ENCODE measurements around the gene ORC4. TPM values are rescaled to one million over a fixed set of nuclear protein-coding genes. Genes with fewer than 3 reads are reported as not detected.
"Not testable (repeated sequence)": the region's sequence is repeated elsewhere in the genome, so short reads cannot be mapped to it uniquely, and the experiment has no call there.

The ORC4 gene
- total RNA-seq, 1 donor = 25.7 TPM

- H3K27me3 ChIP-seq (ENCODE audit: insufficient read depth, low read length) = no peaks in the 10 kb centered on the region
- no peak overlapping the region for H3K4me3 ChIP-seq (ENCODE audit: low read length)
- H3K9me3 ChIP-seq (ENCODE audit: low read depth, low read length) = no peaks in the 10 kb centered on the region
- no peaks in the 10 kb centered on the region for H3K4me1 ChIP-seq (ENCODE audit: insufficient read depth, low read length)
Measured at GRCh38 chr2:147998203-147998602, 22.3 kb downstream of the ORC4 start.

- H3K27me3 ChIP-seq (ENCODE audit: insufficient read depth, low read length) = no peaks in the 10 kb centered on the region
- no peak overlapping the region for H3K4me3 ChIP-seq (ENCODE audit: low read length)
- H3K4me1 ChIP-seq (ENCODE audit: insufficient read depth, low read length) = no peaks in the 10 kb centered on the region
- H3K9me3 ChIP-seq (ENCODE audit: low read depth, low read length) = no peaks in the 10 kb centered on the region
Measured at GRCh38 chr2:147996828-147997227, 23.7 kb downstream of the ORC4 start.

GRCh38 chr2:147994965-147995364 lies 25.6 kb downstream of the ORC4 start:
- H3K4me3 ChIP-seq (ENCODE audit: low read length); H3K4me1 ChIP-seq (ENCODE audit: insufficient read depth, low read length); H3K9me3 ChIP-seq (ENCODE audit: low read depth, low read length); H3K27me3 ChIP-seq (ENCODE audit: insufficient read depth, low read length): not testable (repeated sequence)

GRCh38 chr2:147989809-147990403 lies 30.6 kb downstream of the ORC4 start:
- H3K27me3 ChIP-seq (ENCODE audit: insufficient read depth, low read length) = no peaks in the 10 kb centered on the region
- H3K9me3 ChIP-seq (ENCODE audit: low read depth, low read length) = no peaks in the 10 kb centered on the region
- no peaks in the 10 kb centered on the region for H3K4me1 ChIP-seq (ENCODE audit: insufficient read depth, low read length)
- H3K4me3 ChIP-seq (ENCODE audit: low read length) = no peak overlapping the region

- no peak overlapping the region for H3K4me3 ChIP-seq (ENCODE audit: low read length)
- H3K9me3 ChIP-seq (ENCODE audit: low read depth, low read length) = no peaks in the 10 kb centered on the region
- H3K4me1 ChIP-seq (ENCODE audit: insufficient read depth, low read length) = no peaks in the 10 kb centered on the region
- no peaks in the 10 kb centered on the region for H3K27me3 ChIP-seq (ENCODE audit: insufficient read depth, low read length)
Measured at GRCh38 chr2:147989102-147989501, 31.4 kb downstream of the ORC4 start.

- Histone ChIP-seq H3K9me3 (ENCODE audit: low read depth, low read length) (no peaks in the 10 kb centered on the region), H3K4me1 (ENCODE audit: insufficient read depth, low read length) (peaks cover 4% of the 10 kb centered on the region), H3K4me3 (ENCODE audit: low read length) (no peak overlapping the region), H3K27me3 (ENCODE audit: insufficient read depth, low read length) (no peaks in the 10 kb centered on the region)
Measured at GRCh38 chr2:147980940-147981528, 39.5 kb downstream of the ORC4 start.

- H3K9me3 ChIP-seq (ENCODE audit: low read depth, low read length) = no peaks in the 10 kb centered on the region
- no peaks in the 10 kb centered on the region for H3K27me3 ChIP-seq (ENCODE audit: insufficient read depth, low read length)
- no peak overlapping the region for H3K4me3 ChIP-seq (ENCODE audit: low read length)
- peaks cover 4% of the 10 kb centered on the region for H3K4me1 ChIP-seq (ENCODE audit: insufficient read depth, low read length)
Measured at GRCh38 chr2:147977679-147978078, 42.9 kb downstream of the ORC4 start.

- Histone ChIP-seq H3K4me3 (ENCODE audit: low read length) (no peak overlapping the region), H3K27me3 (ENCODE audit: insufficient read depth, low read length) (no peaks in the 10 kb centered on the region), H3K4me1 (ENCODE audit: insufficient read depth, low read length) (peaks cover 4% of the 10 kb centered on the region), H3K9me3 (ENCODE audit: low read depth, low read length) (no peaks in the 10 kb centered on the region)
Measured at GRCh38 chr2:147976102-147976501, 44.4 kb downstream of the ORC4 start.

GRCh38 chr2:147968571-147968970 lies 52.0 kb downstream of the ORC4 start:
- Histone ChIP-seq H3K27me3 (ENCODE audit: insufficient read depth, low read length) (no peaks in the 10 kb centered on the region), H3K4me3 (ENCODE audit: low read length) (no peak overlapping the region), H3K9me3 (ENCODE audit: low read depth, low read length) (peaks cover 28% of the 10 kb centered on the region), H3K4me1 (ENCODE audit: insufficient read depth, low read length) (no peaks in the 10 kb centered on the region)

- no peaks in the 10 kb centered on the region for H3K4me1 ChIP-seq (ENCODE audit: insufficient read depth, low read length)
- H3K27me3 ChIP-seq (ENCODE audit: insufficient read depth, low read length) = no peaks in the 10 kb centered on the region
- no peaks in the 10 kb centered on the region for H3K9me3 ChIP-seq (ENCODE audit: low read depth, low read length)
- no peak overlapping the region for H3K4me3 ChIP-seq (ENCODE audit: low read length)
Measured at GRCh38 chr2:147952118-147952517, 68.4 kb downstream of the ORC4 start.

- Histone ChIP-seq H3K9me3 (ENCODE audit: low read depth, low read length) (no peaks in the 10 kb centered on the region), H3K27me3 (ENCODE audit: insufficient read depth, low read length) (no peaks in the 10 kb centered on the region), H3K4me3 (ENCODE audit: low read length) (no peak overlapping the region), H3K4me1 (ENCODE audit: insufficient read depth, low read length) (no peaks in the 10 kb centered on the region)
Measured at GRCh38 chr2:147945660-147946059, 74.9 kb downstream of the ORC4 start.

GRCh38 chr2:147939313-147939712 lies 81.2 kb downstream of the ORC4 start:
- H3K9me3 ChIP-seq (ENCODE audit: low read depth, low read length) = no peaks in the 10 kb centered on the region
- H3K4me3 ChIP-seq (ENCODE audit: low read length) = no peak overlapping the region
- H3K27me3 ChIP-seq (ENCODE audit: insufficient read depth, low read length) = no peaks in the 10 kb centered on the region
- no peaks in the 10 kb centered on the region for H3K4me1 ChIP-seq (ENCODE audit: insufficient read depth, low read length)

GRCh38 chr2:147937744-147938349 lies 82.7 kb downstream of the ORC4 start:
- no peaks in the 10 kb centered on the region for H3K9me3 ChIP-seq (ENCODE audit: low read depth, low read length)
- H3K4me1 ChIP-seq (ENCODE audit: insufficient read depth, low read length) = no peaks in the 10 kb centered on the region
- no peak overlapping the region for H3K4me3 ChIP-seq (ENCODE audit: low read length)
- no peaks in the 10 kb centered on the region for H3K27me3 ChIP-seq (ENCODE audit: insufficient read depth, low read length)

- Histone ChIP-seq H3K4me1 (ENCODE audit: insufficient read depth, low read length) (no peaks in the 10 kb centered on the region), H3K9me3 (ENCODE audit: low read depth, low read length) (no peaks in the 10 kb centered on the region), H3K27me3 (ENCODE audit: insufficient read depth, low read length) (no peaks in the 10 kb centered on the region), H3K4me3 (ENCODE audit: low read length) (no peak overlapping the region)
Measured at GRCh38 chr2:147934881-147935620, 85.5 kb downstream of the ORC4 start.

- Histone ChIP-seq H3K4me3 (ENCODE audit: low read length) (no peak overlapping the region), H3K27me3 (ENCODE audit: insufficient read depth, low read length) (no peaks in the 10 kb centered on the region), H3K4me1 (ENCODE audit: insufficient read depth, low read length) (no peaks in the 10 kb centered on the region), H3K9me3 (ENCODE audit: low read depth, low read length) (no peaks in the 10 kb centered on the region)
Measured at GRCh38 chr2:147933931-147934330, 86.6 kb downstream of the ORC4 start.
